COLO668 (cell line): ENCODE results near the gene HNMT.
"Not testable (repeated sequence)": the region's sequence is repeated elsewhere in the genome, so short reads cannot be mapped to it uniquely, and the experiment has no call there.

Experiments used
- DNase-seq: peaks from one replicate; lab custom pipeline; 2025; ENCODE audit not compliant: unreplicated experiment; lab: John Stamatoyannopoulos, UW

HNMT gene

GRCh38 chr2:137973280-137973679, 9.0 kb downstream of the HNMT start:
- DNase-seq, result no peak

- peak; percentile 11 for DNase-seq
Observed at GRCh38 chr2:137975280-137976271, 11.3 kb downstream of the HNMT start.

GRCh38 chr2:137976274-137976673, 12.0 kb downstream of the HNMT start:
- no peak for DNase-seq

GRCh38 chr2:137977790-137978189, 13.5 kb downstream of the HNMT start:
- DNase-seq, result no peak

GRCh38 chr2:137980459-137980858, 16.2 kb downstream of the HNMT start:
- no peak for DNase-seq

GRCh38 chr2:137981112-137981656, 16.9 kb downstream of the HNMT start:
- DNase-seq, result no peak

- DNase-seq, result no peak
Observed at GRCh38 chr2:137983581-137983980, 19.3 kb downstream of the HNMT start.

- DNase-seq, result no peak
Observed at GRCh38 chr2:137986268-137986667, 22.0 kb downstream of the HNMT start.

GRCh38 chr2:137987011-137987410, 22.7 kb downstream of the HNMT start:
- no peak for DNase-seq

- no peak for DNase-seq
Observed at GRCh38 chr2:137991078-137991477, 26.8 kb downstream of the HNMT start.

- no peak for DNase-seq
Observed at GRCh38 chr2:137992039-137992646, 27.9 kb downstream of the HNMT start.

- DNase-seq, result not testable (repeated sequence)
Observed at GRCh38 chr2:137993715-137994476, 29.6 kb downstream of the HNMT start.

- not testable (repeated sequence) for DNase-seq
Observed at GRCh38 chr2:137995368-137995767, 31.1 kb downstream of the HNMT start.

GRCh38 chr2:137996158-137996557, 31.9 kb downstream of the HNMT start:
- not testable (repeated sequence) for DNase-seq

GRCh38 chr2:137997733-137998132, 33.5 kb downstream of the HNMT start:
- DNase-seq, result no peak

- no peak for DNase-seq
Observed at GRCh38 chr2:137998503-137998902, 34.2 kb downstream of the HNMT start.

GRCh38 chr2:137999273-137999672, 35.0 kb downstream of the HNMT start:
- no peak for DNase-seq

- DNase-seq, result no peak
Observed at GRCh38 chr2:138000009-138000408, 35.7 kb downstream of the HNMT start.

- no peak for DNase-seq
Observed at GRCh38 chr2:138000796-138001195, 36.5 kb downstream of the HNMT start.

- no peak for DNase-seq
Observed at GRCh38 chr2:138003411-138003810, 39.1 kb downstream of the HNMT start.

GRCh38 chr2:138007431-138007830, 43.2 kb downstream of the HNMT start:
- no peak for DNase-seq
